GM21737 (cell line): ENCODE results near the gene TBC1D5.
"Not testable (repeated sequence)": the region's sequence is repeated elsewhere in the genome, so short reads cannot be mapped to it uniquely, and the experiment has no call there.

Experiments
- ATAC-seq: cut with Tn5 transposase; IDR thresholded peaks from one replicate; pipeline ENCODE4 v1.9.1; 2021; ENCODE audit warnings: mild to moderate bottlenecking, moderate library complexity; ENCODE audit not compliant: unreplicated experiment

The TBC1D5 gene

DNA sequence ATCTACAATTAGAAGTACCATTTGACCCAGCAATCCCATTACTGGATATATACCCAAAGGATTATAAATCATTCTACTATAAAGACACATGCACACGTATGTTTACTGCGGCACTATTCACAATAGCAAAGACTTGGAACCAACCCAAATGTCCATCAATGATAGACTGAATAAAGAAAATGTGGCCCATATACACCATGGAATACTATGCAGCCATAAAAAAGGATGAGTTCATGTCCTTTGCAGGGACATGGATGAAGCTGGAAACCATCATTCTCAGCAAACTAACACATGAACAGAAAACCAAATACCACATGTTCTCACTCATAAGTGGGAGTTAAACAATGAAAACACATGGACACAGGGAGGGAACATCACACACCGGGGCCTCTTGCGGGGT lies 92.7 kb downstream of the TBC1D5 start:
- not testable (repeated sequence) for ATAC-seq

DNA sequence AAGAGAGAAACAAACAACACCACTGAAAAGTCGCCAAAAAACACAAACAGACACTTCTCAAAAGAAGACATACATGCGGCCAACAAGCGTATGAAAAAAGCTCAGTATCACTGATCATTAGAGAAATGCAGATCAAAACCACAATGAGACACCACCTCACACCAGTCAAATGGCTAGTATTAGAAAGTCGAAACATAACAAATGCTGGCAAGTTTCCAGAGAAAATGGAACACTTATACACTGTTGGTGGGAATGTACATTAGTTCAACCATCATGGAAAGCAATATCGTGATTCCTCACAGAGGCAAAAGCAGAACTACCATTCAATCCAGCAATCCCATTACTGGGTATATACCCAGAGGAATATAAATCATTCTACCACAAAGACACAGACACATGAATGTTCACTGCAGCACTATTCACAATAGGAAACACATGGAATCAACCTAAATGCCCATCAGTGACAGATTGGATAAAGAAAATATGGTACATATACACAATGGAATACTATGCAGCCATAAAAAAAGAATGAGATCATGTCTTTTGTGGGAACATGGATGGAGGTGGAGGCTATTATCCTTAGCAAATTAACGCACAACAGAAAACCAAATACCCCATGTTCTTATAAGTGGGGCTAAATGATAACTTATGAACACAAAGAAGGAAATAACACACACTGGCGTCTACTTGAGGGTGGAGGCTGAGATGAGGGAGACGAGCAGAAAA lies 93.6 kb downstream of the TBC1D5 start:
- ATAC-seq, result not testable (repeated sequence)

DNA sequence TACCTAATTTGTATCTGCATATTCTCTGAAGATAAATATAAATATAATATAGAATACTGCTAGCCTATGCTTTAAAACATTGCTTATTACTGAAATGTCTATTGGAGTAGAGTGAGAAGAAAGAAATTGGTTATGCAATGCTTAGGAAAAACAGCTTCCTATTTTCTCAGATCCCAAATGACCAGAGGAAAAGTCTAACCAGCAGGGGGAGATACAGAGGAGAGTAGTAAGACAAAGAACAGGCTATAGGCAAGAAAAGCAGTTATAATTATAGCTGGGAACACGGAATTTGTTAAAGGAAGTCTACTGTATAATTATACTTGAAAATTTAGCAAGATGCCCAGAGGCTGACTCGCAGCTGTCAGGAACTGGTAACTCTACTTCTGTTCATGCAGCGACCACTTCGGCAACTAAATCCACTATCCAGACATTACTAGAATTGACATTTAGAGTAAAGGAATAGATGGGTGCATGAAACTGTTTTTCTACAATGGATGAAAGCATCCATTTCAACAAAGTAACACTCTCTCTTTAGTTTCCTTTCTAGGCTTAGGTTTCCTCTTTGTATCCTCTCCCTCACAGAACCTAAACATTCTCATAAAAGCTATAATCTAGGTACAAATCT lies 97.2 kb downstream of the TBC1D5 start:
- ATAC-seq, result no peak

DNA sequence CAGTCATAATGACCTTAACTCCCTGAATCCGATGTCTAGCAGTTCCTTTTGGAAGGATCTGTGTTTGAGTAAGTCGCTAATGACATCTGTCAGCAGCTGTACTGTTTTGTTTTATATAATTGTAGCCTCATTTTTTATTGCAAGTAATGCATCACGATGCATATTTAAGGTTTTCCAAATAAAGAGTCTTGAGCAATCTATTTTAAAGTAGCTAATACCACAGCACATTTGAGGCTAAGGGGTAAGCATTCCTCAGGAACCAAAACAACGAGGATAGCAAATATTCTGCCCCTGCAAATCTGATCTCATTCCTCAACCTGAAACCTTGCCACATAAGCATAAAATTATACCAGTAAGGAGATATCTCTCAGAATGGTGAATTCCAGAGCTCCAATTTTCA lies 98.7 kb downstream of the TBC1D5 start:
- no peak for ATAC-seq

DNA sequence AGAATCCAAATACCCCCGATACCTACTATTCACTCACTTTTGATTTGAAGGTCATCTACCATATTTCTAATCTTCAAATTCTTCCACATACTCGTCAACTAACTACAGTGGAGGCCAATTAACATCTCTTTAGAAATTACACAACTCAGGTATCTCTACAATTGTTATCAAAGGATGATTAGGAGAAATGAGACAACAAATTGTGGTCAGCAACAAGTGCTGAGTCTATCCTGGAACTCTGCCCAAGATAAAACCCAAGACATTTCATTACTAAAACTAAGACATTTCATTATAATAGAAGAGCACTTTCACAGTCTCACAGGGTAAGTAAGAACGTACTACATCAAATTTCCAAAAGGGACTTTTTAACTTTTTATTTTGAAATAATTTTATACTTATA lies 100.0 kb downstream of the TBC1D5 start:
- no peak for ATAC-seq

DNA sequence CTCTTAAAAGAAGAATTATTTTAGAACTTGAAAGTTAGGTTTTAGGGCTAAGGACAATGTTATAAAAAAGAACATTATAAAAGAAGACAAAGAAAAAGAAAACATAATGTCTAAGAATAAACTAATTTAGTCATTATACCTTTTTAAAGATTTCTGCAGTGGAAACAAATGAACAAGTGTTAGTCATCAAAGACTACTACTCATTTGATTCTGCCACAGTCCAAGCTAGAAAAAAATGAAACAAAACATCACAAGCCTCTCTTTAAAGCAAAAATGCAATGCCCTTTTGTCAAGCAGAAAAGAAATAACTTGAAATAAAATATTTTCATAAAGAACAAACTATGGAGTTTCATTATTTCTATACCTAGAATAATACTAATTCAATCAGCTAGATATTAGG lies 102.0 kb downstream of the TBC1D5 start:
- no peak for ATAC-seq

DNA sequence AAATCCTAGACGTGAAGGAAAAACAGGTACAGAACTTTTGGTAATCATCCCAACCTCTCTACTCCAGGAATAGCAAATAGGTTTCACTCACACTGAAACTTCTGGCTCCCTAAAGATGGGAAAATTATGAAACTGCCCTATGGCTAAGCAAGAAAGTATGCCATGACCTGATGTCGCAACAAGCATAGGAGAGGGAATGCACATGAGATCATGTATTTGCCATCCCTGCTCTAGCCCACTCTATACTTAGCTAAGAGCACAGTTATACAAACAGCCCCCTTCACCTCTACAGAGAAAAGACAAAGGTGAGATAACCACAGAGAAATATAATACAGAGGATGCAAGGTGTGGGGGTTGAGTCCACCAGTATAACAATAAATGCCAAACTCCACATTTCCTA lies 102.7 kb downstream of the TBC1D5 start:
- ATAC-seq, result no peak

DNA sequence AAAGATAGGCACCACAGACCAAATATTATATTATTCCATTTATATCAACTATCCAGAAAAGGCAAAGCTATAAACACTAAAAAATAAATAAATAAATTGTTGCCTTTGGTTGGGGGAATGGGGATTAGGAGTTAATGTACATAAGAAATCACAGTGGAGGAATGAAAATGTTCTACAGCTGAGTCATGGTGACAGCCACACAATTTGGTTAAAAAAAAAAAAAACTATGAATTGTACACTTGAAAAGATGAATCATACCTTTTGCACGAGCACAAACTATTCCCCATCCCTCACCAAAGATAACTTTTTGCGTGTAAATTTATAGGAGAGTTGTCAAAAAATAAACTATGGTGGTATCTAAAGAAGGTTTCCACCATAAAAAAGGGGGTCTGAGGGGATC lies 103.2 kb downstream of the TBC1D5 start:
- ATAC-seq, result no peak

DNA sequence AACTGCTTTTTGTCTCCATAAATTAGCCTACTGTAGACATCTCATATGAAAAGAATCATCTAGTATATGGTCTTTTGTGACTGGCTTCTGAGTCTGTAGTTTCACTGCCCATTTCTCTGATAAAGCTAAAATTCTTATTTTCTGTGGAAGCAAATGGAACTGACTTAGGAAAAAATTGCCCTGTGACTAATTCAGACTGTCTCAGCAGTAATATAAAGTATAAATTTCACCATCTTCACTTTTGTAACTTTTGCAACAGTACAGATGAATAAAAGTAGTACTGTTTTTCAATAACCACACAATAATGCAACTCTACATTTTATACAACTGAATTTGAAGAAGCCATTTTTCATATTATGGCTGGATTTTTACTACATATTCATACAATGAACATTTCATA lies 104.1 kb downstream of the TBC1D5 start:
- no peak for ATAC-seq

DNA sequence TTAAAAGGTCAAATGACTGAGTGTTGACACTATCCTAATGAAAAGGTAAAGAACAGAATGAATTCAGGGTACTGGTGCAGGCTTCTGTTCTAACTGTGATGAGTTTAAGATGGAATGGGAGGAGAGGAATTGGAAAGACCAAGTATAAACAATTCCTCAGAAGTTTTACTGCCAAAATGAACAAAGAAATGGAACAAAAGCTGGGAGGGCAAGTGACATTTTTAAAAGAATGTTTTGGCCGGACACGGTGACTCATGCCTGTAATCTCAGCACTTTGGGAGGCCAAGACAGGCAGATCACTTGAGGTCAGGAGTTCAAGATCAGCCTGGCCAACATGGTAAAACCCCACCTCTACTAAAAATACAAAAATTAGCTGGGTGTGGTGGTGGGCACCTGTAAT lies 106.8 kb downstream of the TBC1D5 start:
- not testable (repeated sequence) for ATAC-seq

DNA sequence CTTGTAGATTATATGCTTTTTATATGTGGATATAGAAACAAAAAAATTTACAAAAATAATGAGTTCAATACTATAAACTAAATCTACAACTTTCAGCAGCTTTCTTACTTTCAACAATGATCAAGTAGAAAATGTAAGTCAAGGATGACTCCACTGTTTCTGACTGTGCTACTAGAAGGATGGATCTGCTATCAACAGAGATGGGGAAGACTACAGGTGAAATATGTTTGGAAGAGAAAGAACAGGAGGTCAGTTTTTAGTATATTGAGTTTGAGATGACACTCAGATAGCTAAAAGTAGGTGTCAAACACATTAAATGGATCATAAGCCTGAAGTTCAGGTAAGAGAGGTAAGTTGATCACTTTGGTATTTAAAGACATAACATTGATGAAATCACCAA lies 107.5 kb downstream of the TBC1D5 start:
- ATAC-seq, result no peak

DNA sequence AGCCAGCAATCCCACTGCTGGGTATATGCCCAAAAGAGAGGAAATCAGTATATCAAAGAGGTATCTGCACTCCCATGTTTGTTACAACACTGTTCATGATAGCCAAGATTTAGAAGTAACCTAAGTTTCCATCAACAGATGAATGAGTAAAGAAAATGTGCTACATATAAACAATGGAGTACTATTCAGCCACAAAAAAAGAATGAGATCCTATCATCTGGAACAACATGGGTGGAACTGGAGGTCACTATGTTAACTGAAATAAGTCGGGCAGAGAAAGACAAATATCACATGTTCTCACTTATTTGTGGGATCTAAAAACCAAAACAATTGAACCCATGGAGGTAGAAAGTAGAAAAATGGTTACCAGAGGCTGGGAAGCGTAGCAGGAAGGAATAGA lies 108.2 kb downstream of the TBC1D5 start:
- no peak for ATAC-seq

DNA sequence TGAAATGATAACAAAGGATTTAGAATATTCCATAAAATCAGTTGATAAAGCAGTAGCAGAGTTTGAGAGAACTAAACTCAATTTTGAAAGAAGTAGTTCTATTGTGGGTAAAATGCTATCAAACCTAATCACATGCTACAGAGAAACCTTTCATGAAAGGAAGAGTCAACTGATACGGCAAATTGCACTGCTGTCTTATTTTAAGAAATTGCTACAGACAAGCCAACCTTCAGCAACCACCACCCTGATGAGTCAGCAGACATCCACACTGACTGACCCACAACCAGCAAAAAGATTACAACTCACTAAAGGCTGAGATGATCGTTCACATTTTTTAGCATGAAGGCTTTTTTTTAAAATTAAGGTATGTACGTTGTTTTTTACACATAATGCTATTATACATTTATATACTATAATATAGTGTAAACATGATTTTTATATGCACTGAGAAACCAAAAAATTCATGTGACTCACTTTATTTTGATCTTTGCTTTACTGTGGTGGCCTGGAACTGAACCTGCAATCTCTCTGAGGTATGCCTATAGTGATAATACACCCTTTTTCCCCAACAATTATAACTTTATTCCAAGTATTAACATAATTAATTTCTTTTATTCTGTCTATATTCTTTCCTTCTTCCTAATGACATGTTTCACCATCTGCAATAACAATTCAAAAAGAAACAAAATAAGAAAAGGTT lies 109.9 kb downstream of the TBC1D5 start:
- no peak for ATAC-seq

DNA sequence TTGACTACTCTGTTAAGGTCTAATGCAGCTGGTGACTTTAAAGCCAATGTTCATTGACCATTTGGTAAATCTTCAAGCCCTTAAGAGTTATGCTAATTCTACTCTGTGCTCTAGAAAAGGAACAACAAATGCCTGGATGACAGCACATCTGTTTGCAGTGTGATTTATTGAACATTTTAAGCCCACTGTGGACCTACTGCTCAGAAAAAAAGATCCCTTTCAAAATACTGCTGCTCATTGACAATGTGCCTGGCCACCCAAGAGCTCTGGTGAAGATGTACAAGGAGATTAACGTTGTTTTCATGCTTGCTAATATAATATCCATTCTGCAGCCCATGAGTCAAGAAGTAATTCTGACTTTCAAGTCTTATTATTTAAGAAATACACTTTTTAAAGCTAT lies 110.8 kb downstream of the TBC1D5 start:
- no peak for ATAC-seq

DNA sequence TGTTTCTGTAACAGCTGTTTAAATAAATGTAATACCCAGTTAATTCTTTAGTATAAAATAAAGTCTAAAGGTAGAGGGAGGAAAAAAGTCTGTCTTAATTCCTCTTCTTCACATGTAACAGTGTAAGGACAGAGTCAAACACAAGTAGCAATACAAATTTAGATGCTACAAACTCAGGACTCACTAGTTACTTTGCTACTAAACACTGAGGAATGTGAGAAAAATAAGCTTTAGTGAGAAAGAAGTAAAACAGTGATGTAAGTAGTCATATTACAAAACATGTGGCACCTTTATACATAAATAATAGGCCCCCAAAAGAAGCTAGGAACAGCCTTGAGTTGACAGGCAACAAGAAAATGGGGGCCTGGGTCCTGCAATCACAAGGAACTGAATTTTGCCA lies 113.0 kb downstream of the TBC1D5 start:
- ATAC-seq, result no peak

DNA sequence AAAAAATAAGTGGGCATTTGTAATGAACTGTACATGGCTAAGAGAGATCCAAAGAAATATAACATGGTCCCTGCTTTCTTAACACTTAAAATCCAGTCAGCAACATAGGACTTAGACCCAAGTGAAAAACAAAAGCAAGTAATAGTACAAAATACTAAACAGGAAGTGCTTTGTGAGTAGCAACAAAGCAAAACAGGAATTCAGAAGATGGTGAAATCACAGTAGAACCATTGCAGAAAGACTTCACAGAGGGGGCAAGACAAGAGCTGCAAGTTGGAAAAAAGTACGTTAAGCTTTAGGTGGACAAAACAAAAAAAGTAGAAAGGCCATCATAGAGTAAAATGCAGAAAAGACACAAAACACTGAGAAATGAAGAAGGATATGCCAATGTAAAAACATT lies 116.0 kb downstream of the TBC1D5 start:
- ATAC-seq, result no peak

DNA sequence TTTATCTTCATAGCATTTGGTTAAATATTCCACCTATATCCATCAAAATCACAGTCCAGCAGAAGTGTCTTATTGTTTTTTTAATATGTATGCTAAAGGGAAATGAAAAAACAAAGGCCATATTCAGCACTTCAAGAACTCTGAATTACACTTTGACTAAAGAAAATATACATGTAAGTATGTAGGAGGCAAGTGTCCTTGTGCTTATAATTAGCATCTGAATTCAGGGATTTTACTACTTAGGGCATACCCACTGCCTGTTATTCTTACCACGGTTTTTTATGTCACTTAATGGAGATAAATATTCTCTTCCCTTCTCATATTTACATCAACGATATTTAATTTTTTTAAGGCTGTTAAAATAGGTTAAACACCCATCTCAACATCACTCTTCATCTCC lies 117.3 kb downstream of the TBC1D5 start:
- ATAC-seq, result no peak

DNA sequence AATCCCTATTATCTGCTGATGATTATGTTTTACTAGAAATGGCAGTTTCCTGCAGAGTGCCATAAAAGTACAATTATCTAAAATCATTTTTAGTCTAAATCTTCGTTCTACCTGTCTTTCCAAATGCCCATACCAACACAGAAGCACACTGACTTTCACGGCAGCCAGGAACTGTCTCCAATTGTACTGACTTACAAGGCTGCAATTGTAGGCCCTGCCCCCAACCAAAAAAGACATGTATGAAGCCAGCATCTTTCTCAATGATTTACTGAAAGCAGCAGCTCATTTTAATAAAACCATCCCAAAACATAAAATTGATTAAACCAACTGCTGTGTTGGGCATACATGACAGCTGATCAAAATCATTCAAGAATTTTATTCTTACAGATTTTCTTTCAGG lies 119.0 kb downstream of the TBC1D5 start:
- ATAC-seq, result no peak

DNA sequence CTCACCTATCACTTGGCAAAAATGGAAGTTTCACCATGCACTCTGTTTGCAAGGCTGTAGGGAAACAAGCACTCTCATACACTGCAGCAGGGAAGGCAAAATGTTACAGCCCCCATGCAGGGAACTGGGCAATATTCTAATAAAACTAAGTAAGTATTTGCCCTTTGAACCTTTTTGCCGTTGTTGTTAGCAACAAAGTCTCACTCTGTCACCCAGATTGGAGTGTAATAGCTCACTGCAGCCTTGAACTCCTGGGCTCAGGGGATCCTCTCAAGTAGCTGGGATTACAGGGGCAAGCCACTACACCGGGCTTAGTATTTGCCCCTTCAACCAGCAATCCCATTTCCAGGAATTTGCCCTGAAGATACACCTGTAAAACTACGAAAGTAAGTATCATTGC lies 122.5 kb downstream of the TBC1D5 start:
- no peak for ATAC-seq

DNA sequence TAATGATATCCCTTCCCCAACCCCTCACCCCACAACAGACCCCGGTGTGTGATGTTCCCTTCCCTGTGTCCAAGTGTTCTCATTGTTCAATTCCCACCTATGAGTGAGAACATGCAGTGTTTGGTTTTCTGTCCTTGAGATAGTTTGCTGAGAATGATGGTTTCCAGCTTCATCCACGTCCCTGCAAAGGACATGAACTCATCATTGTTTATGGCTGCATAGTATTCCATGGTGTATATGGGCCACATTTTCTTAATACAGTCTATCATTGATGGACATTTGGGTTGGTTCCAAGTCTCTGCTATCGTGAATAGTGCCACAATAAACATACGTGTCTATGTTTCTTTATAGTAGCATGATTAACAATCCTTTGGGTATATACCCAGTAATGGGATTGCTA lies 129.4 kb downstream of the TBC1D5 start:
- not testable (repeated sequence) for ATAC-seq

DNA sequence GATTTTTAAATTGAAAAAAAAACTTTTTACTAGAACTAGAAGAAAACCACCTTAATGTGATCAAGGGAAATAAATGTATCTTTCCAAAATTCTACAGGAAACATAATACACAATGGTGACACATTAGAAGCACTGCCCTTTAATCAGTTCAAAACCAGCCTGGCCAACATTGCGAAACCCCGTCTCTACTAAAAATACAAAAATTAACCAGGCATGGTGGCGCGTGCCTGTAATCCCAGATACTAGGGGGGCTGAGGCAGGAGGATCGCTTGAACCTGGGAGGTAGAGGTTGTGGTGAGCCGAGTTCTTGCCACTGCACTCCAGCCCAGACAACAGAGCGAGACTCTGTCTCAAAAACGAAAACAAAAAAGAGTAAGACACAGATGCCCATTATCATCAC lies 134.5 kb downstream of the TBC1D5 start:
- no peak for ATAC-seq

DNA sequence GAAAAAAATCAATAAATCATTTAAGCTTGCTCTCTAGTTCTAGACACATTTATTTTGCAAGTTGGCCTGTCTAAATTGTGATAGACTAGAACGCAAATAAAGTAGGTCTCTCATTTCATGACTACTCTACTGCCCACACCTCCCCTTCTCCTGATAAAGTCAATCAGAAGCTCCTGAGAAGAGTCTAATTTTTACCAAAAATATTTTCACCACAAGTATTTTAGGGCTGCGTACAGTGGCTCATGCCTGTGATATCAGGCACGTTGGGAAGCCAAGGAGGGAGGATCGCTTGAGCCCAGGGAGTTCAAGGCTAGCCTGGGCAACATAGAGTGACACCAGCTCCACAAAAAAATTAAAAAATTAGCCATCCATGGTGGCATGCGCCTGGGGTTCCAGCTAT lies 136.5 kb downstream of the TBC1D5 start:
- no peak for ATAC-seq
